ENCODE data around the gene GALNT9. TPM values are rescaled to one million over a fixed set of nuclear protein-coding genes. Genes with fewer than 3 reads are reported as not detected.
A peak's percentile ranks its signal among the peaks of the same experiment; 100 is the strongest.

GALNT9 gene
- polyA plus RNA-seq, 2 of the 4 experiments (the other 2 are of a cell fraction), result 0.66 to 2.8 TPM

GRCh38 chr12:132357623-132358186 is 28.3 kb upstream of the GALNT9 start:
- ChIA-PET CTCF (interaction anchor here (1.0 to 1.2 kb wide), 2 partner anchors 57 to 58 kb away, joined by 3 to 4 read pairs; no protein-coding TSS in a partner anchor), POLR2A (no interaction called here)
- ATAC-seq, result no peak
- 93% methylated on average over 25 of the region's 25 CpGs for WGBS (ENCODE audit: missing lambda C conversion rate)
- Histone ChIP-seq H3K9me3 (no peaks in the 10 kb centered on the region), H3K4me2 (no peak overlapping the region), H3K27ac (peak overlapping the region in 1 of 2 experiments; percentile 26; a peak in 1 of 6 replicates), H3K4me1 (peaks cover 9% of the 10 kb centered on the region; the same call in 2 of the 3 replicates), H3K4me3 (no peak overlapping the region)
- FAIRE-seq, result no peak
- TF ChIP-seq PBX3 (IDR thresholded peaks at IDR 0.05) (no peak), JUN (IDR thresholded peaks at IDR 0.05) (no peak), PHF8 (IDR thresholded peaks at IDR 0.05; ENCODE audit: borderline replicate concordance, low read depth) (no peak), HDAC2 (IDR thresholded peaks at IDR 0.05) (no peak), CBX8 (IDR thresholded peaks at IDR 0.05) (no peak), RAD21 (conservative IDR thresholded peaks at IDR 0.05 in 1 of 2, IDR thresholded peaks at IDR 0.05 in 1 of 2) (no peak), SREBF2 (IDR thresholded peaks at IDR 0.05) (no peak), FOSL2 (IDR thresholded peaks at IDR 0.05) (no peak), FOSL2 (CRISPR knock-in tag; IDR thresholded peaks at IDR 0.05) (no peak), TFCP2L1 (CRISPR knock-in tag; IDR thresholded peaks at IDR 0.05) (no peak), FOXS1 (CRISPR knock-in tag; IDR thresholded peaks at IDR 0.05) (no peak), ZSCAN20 (CRISPR knock-in tag; IDR thresholded peaks at IDR 0.05) (no peak)
- no peak for DNase-seq (ENCODE audit: low read depth in 1 of 2, low spot score in 1 of 2)

- no peak for TF ChIP-seq FOSL2 (IDR thresholded peaks at IDR 0.05)
- peak; percentile 69 for TF ChIP-seq FOSL2 (CRISPR knock-in tag; IDR thresholded peaks at IDR 0.05)
- TF ChIP-seq PBX3 (IDR thresholded peaks at IDR 0.05), result no peak
- CTCF ChIA-PET, result interaction anchor here (1.0 to 1.5 kb wide), 3 partner anchors 10 to 58 kb away, joined by 3 to 5 read pairs (median 3); no protein-coding TSS in a partner anchor
- 50% methylated on average over 32 of the region's 37 CpGs for WGBS (ENCODE audit: missing lambda C conversion rate)
- Histone ChIP-seq H3K4me2 (peak overlapping the region; percentile 43), H3K4me3 (no peak overlapping the region), H3K4me1 (peaks cover 9% of the 10 kb centered on the region; the same call in 2 of the 3 replicates), H3K9me3 (no peaks in the 10 kb centered on the region), H3K27ac (peak overlapping the region; percentile 33 to 70; a peak in 3 of 6 replicates)
- DNase-seq (ENCODE audit: low read depth in 1 of 2, low spot score in 1 of 2), result peak; percentile 52 to 67
- POLR2A ChIA-PET, result no interaction called here
- peak; percentile 84 for ATAC-seq
- peak; percentile 32 for FAIRE-seq
These were observed 27.6 kb upstream of the GALNT9 start for GRCh38 chr12:132356691-132357622.

GRCh38 chr12:132355742-132356681 is 26.6 kb upstream of the GALNT9 start:
- Histone ChIP-seq H3K4me3 (no peak overlapping the region), H3K27ac (peak overlapping the region in 1 of 2 experiments; percentile 70; a peak in 1 of 6 replicates), H3K9me3 (no peaks in the 10 kb centered on the region), H3K4me2 (peak overlapping the region; percentile 43), H3K4me1 (peaks cover 9% of the 10 kb centered on the region; the same call in 2 of the 3 replicates)
- TF ChIP-seq CHD4 (IDR thresholded peaks at IDR 0.05; ENCODE audit: borderline replicate concordance) (no peak), SREBF2 (IDR thresholded peaks at IDR 0.05) (no peak), RCOR1 (IDR thresholded peaks at IDR 0.05; ENCODE audit: low read depth, low read length) (no peak), CBX2 (IDR thresholded peaks at IDR 0.05; ENCODE audit: borderline replicate concordance, low read depth) (no peak), CEBPB (IDR thresholded peaks at IDR 0.05) (no peak), RARB (CRISPR knock-in tag; IDR thresholded peaks at IDR 0.05) (no peak), EHMT2 (IDR thresholded peaks at IDR 0.05; ENCODE audit: low read depth) (no peak), JUNB (IDR thresholded peaks at IDR 0.05) (no peak), MAX (IDR thresholded peaks at IDR 0.05) (no peak), MAFK (IDR thresholded peaks at IDR 0.05; ENCODE audit: partially characterized antibody) (no peak), ZFP36 (IDR thresholded peaks at IDR 0.05; ENCODE audit: borderline replicate concordance, partially characterized antibody) (no peak)
- FAIRE-seq, result no peak
- CTCF ChIA-PET, result interaction anchor here (1.1 to 1.5 kb wide), 2 partner anchors 11 to 14 kb away, joined by 3 to 5 read pairs; no protein-coding TSS in a partner anchor
- 88% methylated on average over 28 of the region's 31 CpGs for whole genome bisulfite sequencing (ENCODE audit: missing lambda C conversion rate)
- DNase-seq (ENCODE audit: low read depth in 1 of 2, low spot score in 1 of 2), result no peak
- POLR2A ChIA-PET, result no interaction called here
- no peak for ATAC-seq

All from A549 (cell line).